K562 (cell line): ENCODE measurements around the gene DUSP10. TPM values are rescaled to one million over a fixed set of nuclear protein-coding genes. Genes with fewer than 3 reads are reported as not detected.

ENCODE experiments used
- BCL6 ChIP-seq: fragments of 250-450 bp; sonication (Bioruptor Pico); IDR thresholded peaks from 2 replicates; pipeline ENCODE4 v1.4.0; 2020
- BRD4 ChIP-seq: fragments of 200-600 bp; sonication (generic); IDR thresholded peaks from 2 replicates; pipeline ENCODE4 v1.6.1; 2017; ENCODE audit warnings: inconsistent platforms
- CHD7 ChIP-seq: fragments of 200-600 bp; sonication (generic); IDR thresholded peaks from one replicate; pipeline ENCODE4 v1.6.1; 2012; ENCODE audit warnings: mild to moderate bottlenecking, low read depth, low read length, inconsistent platforms
- ETV1 ChIP-seq: fragments of 450-650 bp; conservative IDR thresholded peaks from 2 replicates; pipeline ENCODE4 v1.6.1; 2016; ENCODE audit warnings: missing genetic modification characterization, control low read depth, low read depth, missing compliant biosample characterization
- FOXP4 ChIP-seq: sonication (generic); formaldehyde crosslinking; IDR thresholded peaks from 2 replicates; pipeline ENCODE4 v1.8.0; 2022; ENCODE audit warnings: mild to moderate bottlenecking, missing genetic modification reagents, borderline replicate concordance
- IRF9 ChIP-seq: fragments of 450-650 bp; IDR thresholded peaks from 2 replicates; pipeline ENCODE4 v1.6.1; 2016; ENCODE audit warnings: missing biosample characterization, missing genetic modification characterization
- NFRKB ChIP-seq: fragments of 450-650 bp; IDR thresholded peaks from 2 replicates; pipeline ENCODE4 v1.6.1; 2016; ENCODE audit warnings: low read depth
- ZNF140 ChIP-seq: fragments of 250-450 bp; sonication (Bioruptor Pico); IDR thresholded peaks from 2 replicates; pipeline ENCODE4 v1.8.0; 2021; ENCODE audit warnings: moderate library complexity, mild to moderate bottlenecking, inconsistent platforms
- ZNF232 ChIP-seq: sonication (generic); formaldehyde crosslinking; IDR thresholded peaks from 2 replicates; pipeline ENCODE4 v1.8.0; 2022; ENCODE audit warnings: mild to moderate bottlenecking, missing genetic modification reagents
- ZNF644 ChIP-seq: fragments of 200-800 bp; sonication (Bioruptor generic); IDR thresholded peaks from 2 replicates; pipeline ENCODE4 v1.6.1; 2016; ENCODE audit warnings: low read depth, missing genetic modification characterization, missing compliant biosample characterization
- polyA plus RNA-seq, 8 experiments: library from polyadenylated mRNA; depleted of rRNA in 4 of 8; stranded (reverse) in 5 of 8; unstranded in 3 of 8; fragments of >200 nt; fragmentation: Nextera tagmentation in 2 of 8; fragmentation: Illumina TruSeq in 1 of 8; extraction: Ambion mirVana in 2 of 8; extraction: Trizol in 1 of 8; gene quantifications; 2 replicates each; pipeline versions ENCODE4 v1.2.1 to v1.2.3, GENCODE V29; 2011 to 2014; ENCODE audit warnings: inconsistent platforms in 1 of 8, missing spikeins in 1 of 8
- total RNA-seq, 7 experiments: library from RNA; depleted of rRNA in 6 of 7; stranded (reverse); fragments of >200 nt in 6 of 7; fragmentation: Illumina TruSeq in 2 of 7; extraction: Trizol in 2 of 7; gene quantifications; 2 replicates each; pipeline versions ENCODE4 v1.2.1 to v1.2.3, GENCODE V29; 2011 to 2021; ENCODE audit warnings: low replicate concordance in 1 of 7

Gene DUSP10
- total and polyA plus RNA-seq, 9 of the 15 experiments (the other 6 are each of a cell fraction or from before 2014, with no cell fraction given) = 1.7 to 8.3 (median 6.1) TPM

- TF ChIP-seq BCL6 (CRISPR knock-in tag) = peak; percentile 59; the same call in 1 of the 2 replicates
- no peak for TF ChIP-seq ETV1 (tag)
- no peak for TF ChIP-seq FOXP4 (CRISPR knock-in tag)
- TF ChIP-seq ZNF232 (CRISPR knock-in tag) = no peak
- no peak for TF ChIP-seq ZNF140 (CRISPR knock-in tag)
- 0 out of 2 replicates have a peak, but pooled peaks have one; percentile 25 for TF ChIP-seq ZNF644 (tag)
- TF ChIP-seq IRF9 (tag) = no peak
- no peak for TF ChIP-seq BRD4
- no peak for TF ChIP-seq CHD7
- TF ChIP-seq NFRKB = peak; percentile 20; the same call in 1 of the 2 replicates
Measured at GRCh38 chr1:221712776-221713431, 29.0 kb downstream of the DUSP10 start (continued).
